GM19238 (cell line): Measurements from ENCODE around the gene PRKCA.

Experiments used
- DNase-seq: peaks from one replicate; pipeline ENCODE4 v3.0.0; 2011; ENCODE audit warnings: low spot score; ENCODE audit not compliant: insufficient read length

PRKCA gene

DNA sequence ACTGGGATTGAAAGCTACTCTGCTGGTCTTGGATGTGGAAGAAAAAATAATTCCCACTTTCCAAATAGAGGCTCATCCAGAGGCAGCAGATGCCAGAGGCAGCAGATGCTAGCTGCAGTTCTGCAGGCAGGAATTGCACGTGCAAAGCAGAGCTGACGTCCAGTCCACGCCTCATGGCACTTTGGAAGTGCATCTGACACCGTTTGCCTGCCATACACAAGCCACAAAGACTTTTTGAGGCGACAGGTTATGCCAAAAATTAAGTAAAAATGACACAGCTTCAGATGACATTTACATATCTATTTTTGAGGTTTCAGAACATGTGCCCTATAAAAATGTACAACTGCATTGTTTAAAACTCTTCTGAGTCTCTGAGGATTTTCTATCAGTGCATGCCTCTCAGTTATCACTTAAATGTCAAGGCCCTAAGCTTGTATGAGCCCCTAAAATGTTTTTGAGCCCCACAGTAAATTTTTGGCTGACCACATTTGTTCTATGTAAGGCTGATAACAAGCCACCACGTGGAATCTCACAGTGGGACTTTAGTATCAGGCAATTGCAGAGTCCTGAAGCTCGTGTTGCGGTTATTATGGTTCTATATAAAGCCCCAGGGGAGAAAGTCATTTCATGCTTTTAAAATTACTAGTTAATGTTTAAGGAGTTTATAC lies 239.2 kb downstream of the PRKCA start:
- DNase-seq = peak; percentile 14

DNA sequence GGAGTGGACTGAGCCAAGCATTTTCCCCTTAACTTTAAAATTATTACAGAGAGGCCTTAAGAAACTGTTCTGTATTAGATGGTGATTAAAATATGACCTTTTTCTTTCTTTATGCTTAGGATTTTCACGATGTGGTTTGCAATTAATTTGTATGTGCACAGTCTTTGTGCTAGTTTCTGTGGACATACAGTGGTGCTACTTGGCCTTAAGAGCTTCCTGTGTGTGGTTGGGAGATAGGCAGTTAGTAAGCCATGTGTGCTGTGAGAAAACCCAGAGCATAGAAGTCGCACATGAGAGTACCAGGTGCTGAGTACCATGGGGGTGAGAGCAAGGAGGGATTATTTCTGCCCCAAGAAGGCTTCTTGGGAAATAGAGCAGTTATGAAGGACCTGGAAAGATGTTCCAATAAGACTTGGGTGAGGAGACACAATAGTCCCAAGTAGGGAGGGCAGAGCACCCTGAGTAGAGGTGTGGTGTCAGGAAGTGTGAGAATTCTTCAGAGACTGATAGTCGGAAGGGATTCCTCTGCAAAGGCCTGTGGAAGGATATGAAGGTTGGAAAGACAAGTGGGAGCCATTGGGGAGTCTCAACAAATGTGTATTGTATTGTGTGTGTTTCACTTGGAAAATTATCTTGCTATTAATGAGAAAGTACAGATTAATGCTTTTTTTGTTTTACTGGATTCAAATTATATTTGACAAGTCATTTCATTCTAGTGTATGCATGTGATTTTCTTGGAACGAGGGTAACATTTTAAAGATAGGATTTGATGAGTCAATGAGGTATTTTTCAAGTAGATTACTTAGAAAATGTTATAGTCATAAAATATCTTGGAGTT lies 239.9 kb downstream of the PRKCA start:
- peak; percentile 56 for DNase-seq

DNA sequence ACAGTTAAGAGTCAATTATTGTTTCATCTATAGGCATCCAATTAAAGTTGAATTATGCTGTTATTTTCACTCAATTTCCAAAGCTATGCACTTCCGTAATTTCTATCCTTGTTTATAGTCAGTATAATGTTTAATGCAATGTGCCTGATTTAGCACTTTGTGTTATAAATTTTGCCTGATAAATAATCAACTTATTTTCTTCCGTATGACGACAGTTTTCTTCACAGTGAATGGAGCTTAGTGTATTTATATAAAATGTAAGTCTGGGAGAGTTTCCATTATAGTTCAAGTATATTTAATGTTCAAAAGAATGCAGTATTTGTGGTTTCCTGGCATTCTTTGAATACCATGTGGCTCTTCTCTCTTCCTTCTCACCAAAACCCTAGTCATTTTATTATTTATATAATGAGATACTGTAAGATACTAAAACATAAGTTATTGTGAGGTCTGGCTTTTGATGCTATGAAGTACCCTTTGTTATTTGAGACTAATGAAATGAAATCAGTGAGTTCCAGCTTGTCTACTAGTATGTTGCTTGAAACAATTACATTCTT lies 240.6 kb downstream of the PRKCA start:
- DNase-seq = no peak

- no peak for DNase-seq
These were observed 241.1 kb downstream of the PRKCA start for GRCh38 chr17:66543526-66543925.

- DNase-seq = no peak
These were observed 243.5 kb downstream of the PRKCA start for GRCh38 chr17:66545918-66546317.

DNA sequence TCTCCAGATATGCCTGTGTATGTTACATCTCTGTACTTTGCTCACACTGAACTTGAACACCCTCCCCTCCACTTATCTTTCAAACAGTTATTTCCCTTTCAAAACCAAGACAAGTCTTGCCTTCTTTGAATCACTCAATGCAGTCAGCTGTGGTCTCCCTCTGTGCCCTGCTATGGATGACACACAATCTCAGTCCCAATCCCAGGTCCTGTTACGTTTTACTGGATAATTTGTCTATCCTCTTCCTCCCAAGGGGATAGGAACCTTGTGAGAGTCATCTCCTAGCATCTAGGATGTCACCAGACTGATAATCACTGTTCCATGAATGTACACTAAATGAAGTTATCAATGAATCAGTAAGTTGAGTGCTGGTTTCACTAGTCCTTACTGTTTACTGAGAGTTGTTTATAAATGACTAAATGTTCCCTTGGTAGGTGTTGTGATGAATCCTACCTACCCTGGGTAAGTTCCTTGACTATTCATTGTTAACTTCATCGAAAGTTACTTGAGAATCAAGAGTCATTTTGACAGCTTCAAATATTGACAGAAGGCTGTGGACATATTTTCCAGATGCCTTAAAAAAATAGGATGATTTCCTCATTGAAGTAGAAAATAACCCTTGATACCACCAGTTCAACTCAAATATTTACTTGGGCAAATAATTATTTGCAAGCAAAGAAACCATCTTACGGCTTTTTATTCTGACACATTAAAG lies 244.9 kb downstream of the PRKCA start:
- no peak for DNase-seq

DNA sequence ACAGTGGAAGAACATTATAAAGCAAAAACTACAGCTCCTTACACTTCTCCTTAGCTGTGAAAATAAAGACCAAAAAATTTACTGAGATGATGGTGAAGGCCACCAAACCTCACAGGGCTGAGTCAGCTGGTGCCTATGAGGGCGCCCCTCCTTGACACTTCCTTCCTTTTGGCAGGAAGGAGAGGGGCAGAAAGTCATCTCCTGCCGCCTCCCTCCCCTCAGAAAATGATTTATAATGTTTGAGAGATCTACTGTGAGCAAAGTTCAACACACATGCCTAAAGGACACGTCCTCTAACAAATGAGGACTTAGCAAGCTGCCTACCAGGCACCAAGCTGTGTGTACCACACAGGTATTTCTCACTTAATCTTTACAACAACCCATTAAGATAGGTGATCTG lies 245.7 kb downstream of the PRKCA start:
- DNase-seq = no peak

DNA sequence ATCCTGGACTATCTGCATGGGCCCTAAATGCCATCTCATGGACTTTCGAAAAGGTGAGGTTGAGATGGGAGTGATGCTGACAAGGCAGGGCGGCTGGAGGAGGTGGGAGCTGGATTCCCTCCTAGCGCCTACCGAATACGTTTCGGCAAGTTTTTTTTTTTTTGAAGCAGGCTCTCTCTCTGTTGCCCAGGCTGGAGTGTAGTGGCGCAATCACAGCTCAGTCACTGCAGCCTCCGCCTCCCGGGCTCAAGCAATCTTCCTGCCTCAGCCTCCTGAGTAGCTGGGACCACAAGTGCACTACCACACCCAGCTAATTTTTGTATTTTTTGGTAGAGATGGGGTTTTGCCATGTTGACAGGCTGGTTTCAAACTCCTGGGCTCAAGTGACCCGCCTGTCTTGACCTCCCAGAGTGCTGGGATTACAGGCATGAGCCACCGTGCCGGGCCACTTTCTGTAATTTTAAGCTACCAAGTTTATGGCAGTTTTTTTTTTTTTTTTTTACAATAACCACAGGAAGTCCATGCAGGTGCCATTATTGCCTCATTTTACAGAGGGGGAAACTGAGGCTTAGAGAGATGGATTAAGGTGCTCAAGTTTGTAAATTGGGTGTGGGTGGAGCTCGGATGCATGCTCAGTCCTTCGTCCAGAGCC lies 246.4 kb downstream of the PRKCA start:
- no peak for DNase-seq

GRCh38 chr17:66549311-66549704 lies 246.9 kb downstream of the PRKCA start:
- no peak for DNase-seq

GRCh38 chr17:66549731-66550207 lies 247.4 kb downstream of the PRKCA start:
- no peak for DNase-seq

- DNase-seq = no peak
These were observed 249.4 kb downstream of the PRKCA start for GRCh38 chr17:66551839-66552238.

GRCh38 chr17:66552371-66552770 lies 250.0 kb downstream of the PRKCA start:
- no peak for DNase-seq

DNA sequence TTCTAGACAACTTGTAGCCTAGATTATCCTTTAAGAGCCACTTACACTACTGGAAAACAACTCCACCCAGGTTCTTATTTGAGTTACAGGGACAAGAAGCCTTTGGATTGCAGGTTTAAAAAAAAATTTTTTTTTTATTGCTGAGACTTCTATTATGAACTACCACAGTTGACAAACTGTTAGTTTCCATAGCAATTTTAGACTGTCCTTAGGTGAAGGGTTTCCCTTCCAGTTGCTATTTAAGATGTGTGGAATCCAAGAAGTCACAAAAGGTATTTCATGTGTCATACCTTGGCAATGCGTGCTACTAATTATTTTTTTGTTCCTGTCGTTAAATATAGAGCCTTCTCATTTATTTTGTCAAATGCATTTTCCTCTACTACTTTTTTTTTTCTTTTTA lies 253.2 kb downstream of the PRKCA start:
- DNase-seq = no peak

DNA sequence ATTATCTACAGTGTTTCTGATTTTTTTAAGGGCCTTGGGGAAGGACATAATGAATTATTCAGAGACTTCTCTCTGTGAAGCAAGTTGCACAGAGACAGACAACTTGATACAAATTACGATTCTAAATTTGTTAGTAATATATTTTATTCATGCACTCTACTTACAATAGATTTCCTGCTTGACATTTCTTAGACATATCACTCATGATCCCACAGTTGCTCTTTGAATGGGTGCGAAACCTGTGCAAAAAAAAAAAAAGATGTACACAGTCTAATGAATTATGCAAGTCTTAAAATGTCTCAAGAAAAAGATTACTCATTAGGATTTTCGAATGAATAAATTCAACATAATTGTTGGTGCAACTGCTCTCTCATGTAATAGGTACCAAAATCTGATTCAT lies 254.8 kb downstream of the PRKCA start:
- DNase-seq = no peak

DNA sequence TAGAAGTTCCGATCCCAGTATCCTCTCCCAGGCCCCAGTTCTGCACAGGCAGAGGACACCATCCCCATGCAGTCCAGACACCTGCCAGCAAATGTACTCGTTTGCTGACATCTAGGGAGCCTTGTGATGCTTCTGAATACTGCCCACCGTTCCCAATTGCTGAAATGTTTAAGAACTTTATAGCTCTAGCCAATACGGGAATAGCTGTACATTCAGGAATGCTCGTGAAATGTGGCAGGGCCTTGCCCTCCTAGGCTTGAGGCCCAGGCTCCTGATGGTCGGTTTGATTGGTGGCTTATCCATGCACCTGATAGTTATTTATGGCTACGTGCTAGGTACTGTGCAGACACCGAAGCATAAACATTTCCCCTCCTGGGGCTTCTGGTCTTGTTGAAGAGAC lies 255.5 kb downstream of the PRKCA start:
- no peak for DNase-seq

DNA sequence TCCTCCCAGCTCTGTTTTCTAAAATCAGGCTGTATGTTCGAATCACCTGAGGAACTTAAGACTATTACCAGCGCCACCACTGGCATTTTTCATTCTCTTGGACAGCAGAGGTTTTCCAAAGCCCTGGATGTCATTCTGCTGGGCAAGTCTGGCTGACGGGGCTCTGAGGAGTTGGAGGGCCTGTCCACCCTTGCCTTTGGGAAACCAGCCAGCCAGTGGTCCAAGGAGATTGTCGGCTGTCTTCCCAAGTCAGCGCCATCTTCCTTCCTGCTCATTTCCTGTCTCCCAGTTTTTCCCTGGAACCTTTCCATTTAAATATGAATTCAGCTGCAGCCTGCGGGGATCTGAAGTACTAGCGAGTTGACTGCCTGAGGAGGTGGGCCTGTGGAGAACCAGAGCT lies 258.3 kb downstream of the PRKCA start:
- DNase-seq = no peak

- DNase-seq = no peak
These were observed 259.7 kb downstream of the PRKCA start for GRCh38 chr17:66562119-66562518.

DNA sequence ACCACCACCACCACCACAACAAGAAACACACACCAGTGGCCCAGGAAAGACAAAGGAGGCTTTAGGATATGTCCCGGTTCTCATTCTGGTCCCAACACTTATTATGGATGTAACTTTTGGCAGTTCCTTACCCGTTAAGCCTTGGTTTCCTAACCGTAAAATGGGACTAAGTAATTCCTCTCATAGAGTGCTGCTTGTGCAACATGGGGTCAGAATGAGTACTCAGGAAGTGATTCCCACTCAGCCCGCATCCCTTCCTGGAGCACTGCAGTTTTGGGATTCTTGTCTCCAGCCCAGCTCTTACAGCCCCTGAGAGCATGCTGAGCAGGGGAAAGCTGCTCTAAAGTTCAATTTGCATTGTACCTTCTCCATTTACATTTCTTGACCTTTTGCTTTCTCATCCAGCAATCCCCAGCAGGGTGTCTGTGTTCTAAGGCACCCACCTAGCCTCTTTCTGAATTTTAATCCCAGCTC lies 262.6 kb downstream of the PRKCA start:
- DNase-seq = no peak

DNA sequence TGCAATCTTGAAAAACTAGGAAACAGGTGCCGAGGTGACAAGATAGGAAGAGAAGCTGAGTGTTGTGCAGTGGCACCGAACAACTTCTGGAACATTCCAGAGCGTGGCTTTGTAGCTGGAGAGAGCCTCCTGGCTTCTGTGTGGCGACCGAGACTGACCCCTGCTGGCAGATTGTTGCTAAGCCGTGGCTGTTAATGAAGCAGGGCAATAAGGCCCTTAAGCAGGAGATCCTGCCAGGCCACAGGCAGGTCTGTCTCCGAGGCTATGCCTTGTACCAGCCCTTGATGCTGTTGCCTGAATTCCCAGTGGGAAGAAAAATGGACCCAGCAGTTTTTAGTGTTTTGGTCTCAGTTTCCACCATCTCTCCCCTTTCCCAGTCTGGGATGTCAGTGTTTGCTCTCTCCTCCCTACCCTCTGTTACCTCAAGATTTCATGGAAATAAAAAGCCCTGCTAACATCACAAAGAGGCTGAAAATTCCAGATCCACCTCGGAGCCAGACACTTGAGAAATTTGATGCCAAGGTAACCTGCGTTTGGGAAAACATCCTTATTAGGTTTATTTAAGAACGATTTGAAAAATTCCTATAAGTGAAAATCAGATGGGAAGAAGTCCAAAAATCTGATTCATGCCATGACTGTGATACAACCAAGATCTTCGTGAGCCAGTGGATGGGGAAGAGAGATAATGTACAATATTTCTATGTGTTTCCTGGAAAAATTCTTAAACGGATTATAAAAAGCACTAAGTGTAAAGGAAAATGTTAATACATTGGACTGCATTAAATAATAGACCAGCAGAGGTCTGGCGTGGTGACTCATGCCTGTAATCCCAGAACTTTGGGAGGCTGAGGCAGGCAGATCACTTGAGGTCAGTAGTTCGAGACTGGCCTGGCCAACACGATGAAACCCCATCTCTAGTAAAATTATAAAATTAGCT lies 265.1 kb downstream of the PRKCA start:
- DNase-seq = peak; percentile 58

GRCh38 chr17:66569572-66569971 lies 267.2 kb downstream of the PRKCA start:
- no peak for DNase-seq
